Skeletal muscle tissue (tissue), 4 donors: ENCODE results near the gene IRF3. TPM values are rescaled to one million over a fixed set of nuclear protein-coding genes. Genes with fewer than 3 reads are reported as not detected.

ENCODE experiments used
- H3K27ac ChIP-seq: one replicate; pipeline ENCODE4 v1.7.0; 2013; ENCODE audit warnings: mild to moderate bottlenecking, low read depth, low read length, inconsistent platforms
- H3K27me3 ChIP-seq, 3 donors: one replicate each; pipeline ENCODE4 v1.7.0; 2013; ENCODE audit warnings: low read length in 3 of 3; ENCODE audit not compliant: control insufficient read depth in 3 of 3, insufficient read depth in 3 of 3
- H3K36me3 ChIP-seq, 3 donors: one replicate each; pipeline ENCODE4 v1.7.0; 2013; ENCODE audit warnings: low read length in 3 of 3; ENCODE audit not compliant: control insufficient read depth in 3 of 3, insufficient read depth in 3 of 3
- H3K4me1 ChIP-seq, 3 donors: one replicate each; pipeline ENCODE4 v1.7.0; 2013; ENCODE audit warnings: low read length in 3 of 3, mild to moderate bottlenecking in 3 of 3; ENCODE audit not compliant: control insufficient read depth in 3 of 3, insufficient read depth in 3 of 3
- H3K4me3 ChIP-seq, 3 donors: one replicate each; pipeline ENCODE4 v1.7.0; 2013; ENCODE audit warnings: low read length in 3 of 3
- H3K9ac ChIP-seq, 3 donors: one replicate each; pipeline ENCODE4 v1.7.0; 2013; ENCODE audit warnings: low read length in 3 of 3, mild to moderate bottlenecking in 3 of 3, moderate library complexity in 2 of 3, low read depth in 1 of 3
- H3K9me3 ChIP-seq, 3 donors: one replicate each; pipeline ENCODE4 v1.7.0; 2013; ENCODE audit warnings: low read length in 3 of 3; ENCODE audit not compliant: control insufficient read depth in 3 of 3
- total RNA-seq: library from RNA; depleted of rRNA; stranded (reverse); fragments of >200 nt; gene quantifications from one replicate; pipeline ENCODE4 v1.2.3, GENCODE V29; 2014
- donor health status: Osteomylitis.

The IRF3 gene
- total RNA-seq, 1 donor from 2014 or later, result 31.3 TPM

DNA sequence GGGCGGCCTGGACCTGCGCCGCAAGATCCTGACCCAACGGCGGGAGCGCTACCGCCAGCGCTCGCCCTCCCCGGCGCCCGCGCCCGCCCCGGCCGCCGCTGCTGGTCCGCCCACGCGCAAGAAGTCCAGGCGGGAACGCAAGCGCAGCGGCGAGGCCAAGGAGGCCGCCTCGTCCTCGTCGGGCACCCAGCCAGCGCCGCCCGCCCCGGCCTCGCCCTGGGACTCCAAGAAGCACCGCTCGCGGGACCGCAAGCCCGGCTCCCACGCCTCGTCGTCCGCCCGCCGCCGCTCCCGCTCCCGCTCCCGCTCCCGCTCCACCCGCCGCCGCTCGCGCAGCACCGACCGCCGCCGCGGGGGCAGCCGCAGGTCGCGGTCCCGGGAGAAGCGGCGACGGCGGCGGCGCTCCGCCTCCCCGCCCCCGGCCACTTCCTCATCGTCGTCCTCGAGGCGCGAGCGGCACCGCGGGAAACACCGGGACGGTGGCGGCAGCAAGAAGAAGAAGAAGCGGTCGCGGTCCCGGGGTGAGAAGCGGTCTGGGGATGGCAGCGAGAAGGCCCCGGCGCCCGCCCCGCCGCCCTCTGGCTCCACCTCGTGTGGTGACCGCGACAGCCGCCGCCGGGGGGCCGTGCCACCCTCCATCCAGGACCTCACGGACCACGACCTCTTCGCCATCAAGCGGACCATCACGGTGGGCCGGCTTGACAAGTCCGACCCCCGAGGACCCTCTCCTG is 13.7 kb downstream of the IRF3 start:
- H3K36me3 ChIP-seq, result peaks cover 62 to 64% (median 63%) of the 10 kb centered on the region in 3 donors
- no peak overlapping the region for H3K4me3 ChIP-seq
- H3K4me1 ChIP-seq, result peaks cover 0 to 6% (median 4%) of the 10 kb centered on the region in 3 donors
- H3K9me3 ChIP-seq, result no peaks in the 10 kb centered on the region
- no peak overlapping the region for H3K9ac ChIP-seq
- H3K27me3 ChIP-seq, result no peaks in the 10 kb centered on the region
- no peak overlapping the region for H3K27ac ChIP-seq

DNA sequence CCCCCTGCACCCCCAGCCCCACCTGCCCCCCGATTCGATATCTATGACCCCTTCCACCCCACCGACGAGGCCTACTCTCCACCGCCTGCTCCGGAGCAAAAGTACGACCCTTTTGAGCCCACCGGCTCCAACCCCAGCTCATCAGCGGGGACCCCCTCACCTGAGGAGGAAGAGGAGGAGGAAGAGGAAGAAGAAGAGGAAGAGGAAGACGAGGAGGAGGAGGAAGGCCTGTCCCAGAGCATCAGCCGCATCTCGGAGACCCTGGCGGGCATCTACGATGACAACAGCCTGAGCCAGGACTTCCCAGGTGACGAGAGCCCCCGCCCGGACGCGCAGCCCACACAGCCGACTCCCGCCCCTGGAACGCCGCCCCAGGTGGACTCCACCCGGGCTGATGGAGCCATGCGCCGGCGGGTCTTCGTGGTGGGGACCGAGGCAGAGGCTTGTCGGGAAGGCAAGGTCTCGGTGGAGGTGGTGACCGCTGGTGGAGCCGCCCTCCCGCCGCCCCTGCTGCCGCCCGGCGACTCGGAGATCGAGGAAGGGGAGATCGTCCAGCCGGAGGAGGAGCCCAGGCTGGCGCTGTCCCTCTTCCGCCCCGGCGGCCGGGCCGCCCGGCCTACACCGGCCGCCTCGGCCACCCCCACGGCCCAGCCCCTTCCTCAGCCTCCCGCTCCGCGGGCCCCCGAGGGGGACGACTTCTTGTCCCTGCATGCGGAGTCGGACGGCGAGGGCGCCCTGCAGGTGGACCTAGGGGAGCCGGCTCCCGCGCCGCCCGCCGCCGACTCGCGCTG is 14.4 kb downstream of the IRF3 start:
- Histone ChIP-seq H3K9ac (no peak overlapping the region), H3K4me1 (peaks cover 0 to 6% (median 4%) of the 10 kb centered on the region in 3 donors), H3K27ac (no peak overlapping the region), H3K36me3 (peaks cover 62 to 64% (median 64%) of the 10 kb centered on the region in 3 donors), H3K4me3 (no peak overlapping the region), H3K27me3 (no peaks in the 10 kb centered on the region), H3K9me3 (no peaks in the 10 kb centered on the region)

DNA sequence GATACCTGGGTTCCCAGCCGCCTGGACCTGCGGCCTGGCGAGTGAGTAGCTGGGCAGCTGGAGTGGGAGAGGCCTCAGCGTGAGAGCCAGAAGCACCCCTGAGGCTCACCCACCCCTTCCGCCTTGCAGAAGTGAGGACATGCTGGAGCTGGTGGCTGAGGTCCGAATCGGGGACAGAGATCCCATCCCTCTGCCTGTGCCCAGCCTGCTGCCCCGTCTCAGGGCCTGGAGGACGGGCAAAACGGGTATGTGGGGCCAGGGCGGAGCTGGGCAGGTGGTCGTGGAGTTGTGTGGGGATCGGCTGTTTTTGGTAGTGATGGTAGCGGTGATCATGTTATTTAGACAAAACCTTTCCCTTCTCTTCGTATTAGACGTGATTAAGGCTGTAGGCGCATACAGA is 19.1 kb downstream of the IRF3 start:
- Histone ChIP-seq H3K4me3 (no peak overlapping the region), H3K27me3 (no peaks in the 10 kb centered on the region), H3K9ac (no peak overlapping the region), H3K36me3 (peaks cover 34 to 47% (median 39%) of the 10 kb centered on the region in 3 donors), H3K4me1 (peaks cover 22 to 30% (median 29%) of the 10 kb centered on the region in 3 donors), H3K9me3 (no peaks in the 10 kb centered on the region), H3K27ac (no peak overlapping the region)

DNA sequence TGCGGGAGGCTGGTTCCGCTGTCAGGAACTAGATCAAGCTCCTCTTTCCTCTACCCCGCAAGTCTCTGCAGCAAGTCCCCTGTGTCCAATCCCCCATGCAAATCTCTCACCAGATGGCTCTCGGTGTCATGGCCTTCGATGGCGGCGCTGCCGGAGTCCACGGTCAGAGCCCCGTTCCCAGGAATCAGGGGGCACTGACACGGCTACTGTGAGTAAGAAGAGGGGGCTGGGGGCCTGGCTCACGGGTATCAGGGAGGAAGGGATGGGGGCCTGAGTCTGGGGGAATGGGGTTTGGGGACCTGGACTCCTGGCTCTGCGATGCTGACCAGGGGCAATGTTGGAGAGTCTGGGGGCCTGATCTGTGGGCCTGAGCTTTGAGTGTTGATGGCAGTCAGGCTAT is 19.7 kb downstream of the IRF3 start:
- no peaks in the 10 kb centered on the region for H3K27me3 ChIP-seq
- no peak overlapping the region for H3K4me3 ChIP-seq
- H3K4me1 ChIP-seq, result peaks cover 26 to 34% (median 30%) of the 10 kb centered on the region in 3 donors
- no peak overlapping the region for H3K9ac ChIP-seq
- H3K27ac ChIP-seq, result no peak overlapping the region
- H3K9me3 ChIP-seq, result no peaks in the 10 kb centered on the region
- peaks cover 34 to 45% (median 39%) of the 10 kb centered on the region in 3 donors for H3K36me3 ChIP-seq

DNA sequence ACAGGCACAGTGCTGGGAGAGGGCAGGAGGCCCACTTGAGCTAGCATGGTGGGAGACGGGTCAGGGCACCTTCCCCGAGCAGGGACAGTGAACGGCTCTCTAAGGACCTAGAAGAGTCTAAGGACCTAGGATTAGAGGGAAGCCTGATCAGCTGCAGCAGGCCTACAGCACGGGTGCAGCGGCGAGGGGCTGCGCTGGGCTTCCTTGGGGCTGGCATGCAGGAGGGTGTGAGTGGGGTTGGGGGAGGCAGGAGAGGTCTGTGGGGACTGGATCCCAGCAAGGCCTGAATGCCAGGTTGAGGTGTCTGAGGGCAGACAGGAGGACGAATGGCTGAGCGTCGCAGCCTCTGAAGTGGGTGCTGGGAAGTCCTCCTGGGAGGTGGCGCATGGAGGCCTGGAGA is 20.1 kb downstream of the IRF3 start:
- Histone ChIP-seq H3K36me3 (peaks cover 34 to 43% (median 38%) of the 10 kb centered on the region in 3 donors), H3K27ac (no peak overlapping the region), H3K9me3 (no peaks in the 10 kb centered on the region), H3K4me1 (peaks cover 26 to 36% (median 34%) of the 10 kb centered on the region in 3 donors), H3K27me3 (no peaks in the 10 kb centered on the region), H3K9ac (no peak overlapping the region), H3K4me3 (no peak overlapping the region)

DNA sequence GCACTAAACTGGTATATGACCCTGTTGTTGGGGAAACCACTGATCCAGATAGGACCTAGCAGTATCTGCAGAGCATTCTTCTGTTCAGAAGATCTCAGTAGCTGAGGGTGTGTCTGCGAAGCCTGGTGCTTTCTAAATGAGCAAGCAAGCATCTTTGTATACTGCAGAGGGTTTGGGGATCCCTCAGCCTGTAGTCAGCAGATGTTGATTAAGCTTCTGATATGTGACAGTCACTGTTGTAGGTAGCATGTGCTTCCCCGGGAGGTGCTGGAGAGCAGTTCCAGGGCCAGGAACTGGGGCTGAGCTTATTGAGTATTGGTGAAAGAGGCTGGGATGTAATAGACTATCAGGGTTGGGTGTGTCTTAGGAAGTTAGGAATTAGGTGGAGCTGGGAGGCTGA is 22.2 kb downstream of the IRF3 start:
- Histone ChIP-seq H3K27me3 (no peaks in the 10 kb centered on the region), H3K27ac (no peak overlapping the region), H3K36me3 (peaks cover 16 to 27% (median 25%) of the 10 kb centered on the region in 3 donors), H3K4me3 (peak overlapping the region; percentile 22 to 99 (median 95)), H3K4me1 (peaks cover 32 to 39% (median 39%) of the 10 kb centered on the region in 3 donors), H3K9me3 (no peaks in the 10 kb centered on the region), H3K9ac (peak overlapping the region; percentile 98 to 99 (median 99))

DNA sequence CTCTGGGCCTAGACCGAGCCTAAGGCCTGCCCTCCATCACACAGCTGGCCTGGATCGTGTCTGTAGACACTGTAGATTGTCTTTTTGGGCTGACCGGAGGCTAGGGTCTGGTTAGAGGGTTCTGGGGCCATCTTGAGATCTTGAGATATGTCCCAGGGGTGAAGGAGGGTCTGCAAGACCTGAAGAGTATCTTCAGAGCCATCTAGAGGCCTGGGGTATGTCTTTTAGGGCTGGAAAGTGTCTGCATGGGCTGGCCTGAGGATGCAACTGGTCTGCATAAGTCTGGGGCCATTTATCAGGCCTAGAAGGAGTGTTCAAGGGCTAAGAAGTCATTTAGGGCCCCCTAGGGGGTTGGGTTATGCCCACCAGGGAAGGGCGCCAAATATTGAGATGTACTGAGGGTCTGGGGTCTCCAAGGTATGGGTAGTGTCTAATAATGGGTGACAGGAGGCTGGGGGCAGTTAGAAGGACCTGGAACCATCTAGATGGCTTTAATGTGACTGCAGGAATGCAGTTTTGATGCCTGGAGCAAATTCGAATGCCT is 23.1 kb downstream of the IRF3 start:
- H3K4me1 ChIP-seq, result peaks cover 38 to 43% (median 38%) of the 10 kb centered on the region in 3 donors
- H3K36me3 ChIP-seq, result peaks cover 16 to 24% (median 23%) of the 10 kb centered on the region in 3 donors
- peak overlapping the region; percentile 95 to 99 (median 97) for H3K4me3 ChIP-seq
- peak overlapping the region; percentile 98 to 99 (median 99) for H3K9ac ChIP-seq
- H3K27ac ChIP-seq, result peak overlapping the region; percentile 100
- H3K9me3 ChIP-seq, result no peaks in the 10 kb centered on the region
- H3K27me3 ChIP-seq, result no peaks in the 10 kb centered on the region

DNA sequence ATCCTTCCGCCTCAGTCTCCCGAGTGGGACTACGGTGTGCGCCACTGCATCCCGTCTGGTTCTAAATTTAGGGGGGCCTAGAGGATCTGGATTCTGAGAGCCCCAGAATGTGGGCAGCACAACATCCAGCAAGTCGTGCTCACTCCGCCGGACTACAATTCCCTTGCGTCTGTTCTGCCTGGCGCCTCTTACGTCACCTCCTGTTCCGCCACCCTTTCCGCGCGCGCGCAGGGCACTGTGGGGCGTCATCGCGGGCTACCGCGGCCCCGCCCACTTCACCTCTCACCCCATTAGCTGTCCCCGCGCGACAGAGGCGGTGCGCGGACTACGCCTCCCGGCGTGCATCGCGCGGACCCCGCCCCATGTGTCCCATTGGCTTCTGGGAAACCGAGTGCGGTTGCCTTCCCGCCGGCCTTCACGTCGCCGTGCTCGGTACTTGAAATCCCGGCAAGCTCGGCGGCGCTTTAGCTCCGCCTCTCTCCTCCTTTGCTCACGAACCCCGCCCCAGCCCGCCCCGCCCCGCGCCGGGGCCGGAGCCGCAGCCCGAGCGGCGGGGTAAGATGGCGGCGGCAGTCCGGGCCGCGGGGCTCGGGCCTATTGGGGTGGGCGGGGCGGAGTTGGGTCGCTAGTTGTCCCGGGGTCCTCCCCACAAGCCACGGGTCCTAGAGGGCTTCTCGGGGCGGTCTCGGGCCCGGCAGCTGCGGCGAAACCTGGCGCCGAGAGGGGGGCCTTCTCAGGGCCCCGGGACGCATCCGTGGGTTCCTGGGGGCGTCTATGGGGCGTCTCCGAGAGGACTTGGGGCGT is 23.8 kb downstream of the IRF3 start, which contains the start of gene SCAF1:
Gene SCAF1 (plus strand): TSS at position 522 of the 804 bp plus-strand sequence. CDS start 2,818 bp downstream, outside the sequence.
- Histone ChIP-seq H3K27me3 (no peaks in the 10 kb centered on the region), H3K9ac (peak within 1 kb of the TSS; percentile 98 to 100 (median 99)), H3K9me3 (no peaks in the 10 kb centered on the region), H3K4me1 (peaks cover 38 to 42% (median 39%) of the 10 kb centered on the region in 3 donors), H3K36me3 (peaks cover 13 to 18% (median 18%) of the 10 kb centered on the region in 3 donors), H3K27ac (peak within 1 kb of the TSS; percentile 100), H3K4me3 (peak within 1 kb of the TSS; percentile 95 to 99 (median 97))
